Measurements from ENCODE around the gene ZFHX3. TPM values are rescaled to one million over a fixed set of nuclear protein-coding genes. Genes with fewer than 3 reads are reported as not detected.

Gene ZFHX3
- total and polyA plus RNA-seq, 9 of the 15 experiments (the other 6 are each of a cell fraction or from before 2014, with no cell fraction given), result 0.01 to 0.23 (median 0.06) TPM; not detected in 4

DNA sequence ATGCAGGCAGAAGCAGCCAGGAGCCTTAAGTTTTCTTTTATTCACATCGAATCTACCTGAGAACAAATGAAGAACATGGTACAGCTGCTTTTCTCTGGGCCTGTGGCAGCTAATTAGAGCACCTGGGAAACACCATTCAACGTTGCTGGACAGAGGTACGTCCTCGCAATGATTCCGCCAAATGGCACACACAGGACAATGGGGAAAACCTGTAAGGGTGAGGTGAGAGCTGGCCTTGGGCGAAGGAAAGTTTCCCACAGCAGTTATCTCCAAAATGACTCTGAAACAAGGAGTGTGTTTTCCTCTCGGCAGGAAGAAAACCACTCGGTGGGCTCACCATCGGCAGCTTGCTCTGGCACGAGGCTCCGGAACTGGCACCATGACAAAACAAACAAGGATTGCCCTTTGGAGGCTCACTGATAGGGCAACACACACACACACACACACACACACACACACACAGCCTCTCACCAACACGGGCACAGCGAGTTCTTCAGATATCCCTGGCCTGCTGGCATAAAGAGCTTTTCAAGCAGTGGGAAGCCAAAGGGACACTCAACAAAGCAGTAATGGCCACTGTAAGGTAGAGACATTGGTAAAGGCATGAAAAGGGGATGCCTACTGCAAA is 73.7 kb downstream of the ZFHX3 start (continued):
- TF ChIP-seq, protein P1, sequence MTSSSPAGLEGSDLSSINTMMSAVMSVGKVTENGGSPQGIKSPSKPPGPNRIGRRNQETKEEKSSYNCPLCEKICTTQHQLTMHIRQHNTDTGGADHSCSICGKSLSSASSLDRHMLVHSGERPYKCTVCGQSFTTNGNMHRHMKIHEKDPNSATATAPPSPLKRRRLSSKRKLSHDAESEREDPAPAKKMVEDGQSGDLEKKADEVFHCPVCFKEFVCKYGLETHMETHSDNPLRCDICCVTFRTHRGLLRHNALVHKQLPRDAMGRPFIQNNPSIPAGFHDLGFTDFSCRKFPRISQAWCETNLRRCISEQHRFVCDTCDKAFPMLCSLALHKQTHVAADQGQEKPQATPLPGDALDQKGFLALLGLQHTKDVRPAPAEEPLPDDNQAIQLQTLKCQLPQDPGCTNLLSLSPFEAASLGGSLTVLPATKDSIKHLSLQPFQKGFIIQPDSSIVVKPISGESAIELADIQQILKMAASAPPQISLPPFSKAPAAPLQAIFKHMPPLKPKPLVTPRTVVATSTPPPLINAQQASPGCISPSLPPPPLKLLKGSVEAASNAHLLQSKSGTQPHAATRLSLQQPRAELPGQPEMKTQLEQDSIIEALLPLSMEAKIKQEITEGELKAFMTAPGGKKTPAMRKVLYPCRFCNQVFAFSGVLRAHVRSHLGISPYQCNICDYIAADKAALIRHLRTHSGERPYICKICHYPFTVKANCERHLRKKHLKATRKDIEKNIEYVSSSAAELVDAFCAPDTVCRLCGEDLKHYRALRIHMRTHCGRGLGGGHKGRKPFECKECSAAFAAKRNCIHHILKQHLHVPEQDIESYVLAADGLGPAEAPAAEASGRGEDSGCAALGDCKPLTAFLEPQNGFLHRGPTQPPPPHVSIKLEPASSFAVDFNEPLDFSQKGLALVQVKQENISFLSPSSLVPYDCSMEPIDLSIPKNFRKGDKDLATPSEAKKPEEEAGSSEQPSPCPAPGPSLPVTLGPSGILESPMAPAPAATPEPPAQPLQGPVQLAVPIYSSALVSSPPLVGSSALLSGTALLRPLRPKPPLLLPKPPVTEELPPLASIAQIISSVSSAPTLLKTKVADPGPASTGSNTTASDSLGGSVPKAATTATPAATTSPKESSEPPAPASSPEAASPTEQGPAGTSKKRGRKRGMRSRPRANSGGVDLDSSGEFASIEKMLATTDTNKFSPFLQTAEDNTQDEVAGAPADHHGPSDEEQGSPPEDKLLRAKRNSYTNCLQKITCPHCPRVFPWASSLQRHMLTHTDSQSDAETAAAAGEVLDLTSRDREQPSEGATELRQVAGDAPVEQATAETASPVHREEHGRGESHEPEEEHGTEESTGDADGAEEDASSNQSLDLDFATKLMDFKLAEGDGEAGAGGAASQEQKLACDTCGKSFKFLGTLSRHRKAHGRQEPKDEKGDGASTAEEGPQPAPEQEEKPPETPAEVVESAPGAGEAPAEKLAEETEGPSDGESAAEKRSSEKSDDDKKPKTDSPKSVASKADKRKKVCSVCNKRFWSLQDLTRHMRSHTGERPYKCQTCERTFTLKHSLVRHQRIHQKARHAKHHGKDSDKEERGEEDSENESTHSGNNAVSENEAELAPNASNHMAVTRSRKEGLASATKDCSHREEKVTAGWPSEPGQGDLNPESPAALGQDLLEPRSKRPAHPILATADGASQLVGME (CRISPR knock-in tag; IDR thresholded peaks at IDR 0.05), result no peak
- TF ChIP-seq HDAC1 (IDR thresholded peaks at IDR 0.05), result no peak
- TF ChIP-seq, protein P2, sequence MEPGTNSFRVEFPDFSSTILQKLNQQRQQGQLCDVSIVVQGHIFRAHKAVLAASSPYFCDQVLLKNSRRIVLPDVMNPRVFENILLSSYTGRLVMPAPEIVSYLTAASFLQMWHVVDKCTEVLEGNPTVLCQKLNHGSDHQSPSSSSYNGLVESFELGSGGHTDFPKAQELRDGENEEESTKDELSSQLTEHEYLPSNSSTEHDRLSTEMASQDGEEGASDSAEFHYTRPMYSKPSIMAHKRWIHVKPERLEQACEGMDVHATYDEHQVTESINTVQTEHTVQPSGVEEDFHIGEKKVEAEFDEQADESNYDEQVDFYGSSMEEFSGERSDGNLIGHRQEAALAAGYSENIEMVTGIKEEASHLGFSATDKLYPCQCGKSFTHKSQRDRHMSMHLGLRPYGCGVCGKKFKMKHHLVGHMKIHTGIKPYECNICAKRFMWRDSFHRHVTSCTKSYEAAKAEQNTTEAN (CRISPR knock-in tag; IDR thresholded peaks at IDR 0.05), result no peak
- TF ChIP-seq BRF1 (IDR thresholded peaks at IDR 0.05; ENCODE audit: borderline replicate concordance, extremely low read depth, insufficient read length), result no peak
- TF ChIP-seq, protein P3, sequence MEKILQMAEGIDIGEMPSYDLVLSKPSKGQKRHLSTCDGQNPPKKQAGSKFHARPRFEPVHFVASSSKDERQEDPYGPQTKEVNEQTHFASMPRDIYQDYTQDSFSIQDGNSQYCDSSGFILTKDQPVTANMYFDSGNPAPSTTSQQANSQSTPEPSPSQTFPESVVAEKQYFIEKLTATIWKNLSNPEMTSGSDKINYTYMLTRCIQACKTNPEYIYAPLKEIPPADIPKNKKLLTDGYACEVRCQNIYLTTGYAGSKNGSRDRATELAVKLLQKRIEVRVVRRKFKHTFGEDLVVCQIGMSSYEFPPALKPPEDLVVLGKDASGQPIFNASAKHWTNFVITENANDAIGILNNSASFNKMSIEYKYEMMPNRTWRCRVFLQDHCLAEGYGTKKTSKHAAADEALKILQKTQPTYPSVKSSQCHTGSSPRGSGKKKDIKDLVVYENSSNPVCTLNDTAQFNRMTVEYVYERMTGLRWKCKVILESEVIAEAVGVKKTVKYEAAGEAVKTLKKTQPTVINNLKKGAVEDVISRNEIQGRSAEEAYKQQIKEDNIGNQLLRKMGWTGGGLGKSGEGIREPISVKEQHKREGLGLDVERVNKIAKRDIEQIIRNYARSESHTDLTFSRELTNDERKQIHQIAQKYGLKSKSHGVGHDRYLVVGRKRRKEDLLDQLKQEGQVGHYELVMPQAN (IDR thresholded peaks at IDR 0.05; ENCODE audit: borderline replicate concordance), result no peak

All from K562 (cell line).